ENCODE measurements around the gene SLC1A3. TPM values are rescaled to one million over a fixed set of nuclear protein-coding genes. Genes with fewer than 3 reads are reported as not detected.

The SLC1A3 gene
- total and polyA plus RNA-seq, 2 of the 4 experiments (the other 2 are of a cell fraction) = 0.27 to 1.3 TPM

GRCh38 chr5:36640949-36641348 lies 34.5 kb downstream of the SLC1A3 start:
- Histone ChIP-seq H3K9me3 (ENCODE audit: control insufficient read depth, insufficient read depth, low read length) (no peaks in the 10 kb centered on the region), H3K27ac (ENCODE audit: insufficient read depth, low read length) (no peak overlapping the region), H3K36me3 (ENCODE audit: control insufficient read depth, insufficient read depth, low read length) (no peaks in the 10 kb centered on the region), H3K56ac (ENCODE audit: extremely low read depth, insufficient read depth, low read length) (no peak overlapping the region), H3K9ac (ENCODE audit: low read depth, low read length) (no peak overlapping the region), H4K20me1 (ENCODE audit: insufficient read depth, low read length) (no peaks in the 10 kb centered on the region), H4K5ac (ENCODE audit: low read depth, low read length) (no peak overlapping the region), H2AFZ (replicated peaks; ENCODE audit: low read length, poor library complexity) (no peak overlapping the region), H2BK15ac (ENCODE audit: low read depth, low read length) (no peak overlapping the region), H2BK5ac (ENCODE audit: low read depth, low read length, poor library complexity, severe bottlenecking) (no peak overlapping the region), H3K23ac (ENCODE audit: low read depth, low read length) (no peak overlapping the region), H3K4ac (ENCODE audit: low read depth, low read length) (no peak overlapping the region), H3K79me1 (ENCODE audit: low read depth in 1 of 2, low read length in 2 of 2) (no peaks in the 10 kb centered on the region), H4K91ac (ENCODE audit: insufficient read depth, low read depth, low read length) (no peak overlapping the region), H2BK20ac (ENCODE audit: low read depth, low read length) (no peak overlapping the region), H3K14ac (replicated peaks; ENCODE audit: low read depth, low read length) (no peak overlapping the region), H2BK120ac (ENCODE audit: low read depth, low read length) (no peak overlapping the region), H4K8ac (ENCODE audit: low read depth in 2 of 2, low read length in 2 of 2) (no peak overlapping the region), H3K4me1 (ENCODE audit: control insufficient read depth, insufficient read depth, low read length) (no peaks in the 10 kb centered on the region), H2AK9ac (replicated peaks; ENCODE audit: low read depth, low read length, poor library complexity) (no peak overlapping the region), H2AK5ac (ENCODE audit: low read depth, low read length) (no peak overlapping the region), H3K9me1 (ENCODE audit: insufficient read depth, low read length) (no peaks in the 10 kb centered on the region), H3K18ac (ENCODE audit: low read depth, low read length) (no peak overlapping the region), H3K4me3 (ENCODE audit: insufficient read depth, low read depth, low read length) (no peak overlapping the region), H3K4me2 (ENCODE audit: low read depth, low read length) (no peak overlapping the region), H3K27me3 (ENCODE audit: control insufficient read depth, insufficient read depth, low read length) (peaks cover 3% of the 10 kb centered on the region)
- DNase-seq (no peak), ATAC-seq (ENCODE audit: low read depth) (no peak)
- no CpG with 5 or more reads among the region's 1 CpG for WGBS, 2 experiments (ENCODE audit: extremely low coverage in 2 of 2, insufficient read length in 1 of 2)
- in situ Hi-C loops (cut with MboI; ENCODE audit: low sequenced_read_pairs) (no loop called here), dilution Hi-C loops (cut with HindIII; ENCODE audit: low sequenced_read_pairs, unreplicated experiment) (no loop called here), intact Hi-C loops (cut with micrococcal nuclease) (no loop called here)
- no TSS peak for BruUV-seq (replicated peaks)
- POLR2A ChIA-PET (ENCODE audit: unreplicated experiment) = no interaction called here
- CTCF ChIA-PET = no interaction called here
- TF ChIP-seq CEBPB (IDR thresholded peaks at IDR 0.05; ENCODE audit: low read depth, low read length) (peak; percentile 78), RAD21 (IDR thresholded peaks at IDR 0.05; ENCODE audit: low read length) (no peak)
